ENCODE data around the gene TPPP2. TPM values are rescaled to one million over a fixed set of nuclear protein-coding genes. Genes with fewer than 3 reads are reported as not detected.

The TPPP2 gene
- total and polyA plus RNA-seq, 2 of the 4 experiments (the other 2 are of a cell fraction), result not detected

- TF ChIP-seq MXI1 (IDR thresholded peaks at IDR 0.05; ENCODE audit: borderline replicate concordance, low read depth, low read length), result no peak
These were observed 11.8 kb downstream of the TPPP2 start, which contains the start of gene RNASE7 (continued) for GRCh38 chr14:21041676-21042433.

GRCh38 chr14:21042918-21043317 lies 12.9 kb downstream of the TPPP2 start:
- dilution Hi-C loops (cut with HindIII; ENCODE audit: low sequenced_read_pairs, unreplicated experiment), result no loop called here
- no peak overlapping the region for H3K4ac ChIP-seq (ENCODE audit: low read depth, low read length)
- H4K20me1 ChIP-seq (ENCODE audit: insufficient read depth, low read length), result no peaks in the 10 kb centered on the region
- BruUV-seq (replicated peaks), result no TSS peak
- intact Hi-C loops (cut with micrococcal nuclease), result no loop called here
- no peak overlapping the region for H3K4me3 ChIP-seq (ENCODE audit: insufficient read depth, low read depth, low read length)
- H4K5ac ChIP-seq (ENCODE audit: low read depth, low read length), result no peak overlapping the region
- H2AK9ac ChIP-seq (replicated peaks; ENCODE audit: low read depth, low read length, poor library complexity), result no peak overlapping the region
- H4K8ac ChIP-seq (ENCODE audit: low read depth in 2 of 2, low read length in 2 of 2), result no peak overlapping the region
- no peaks in the 10 kb centered on the region for H3K9me1 ChIP-seq (ENCODE audit: insufficient read depth, low read length)
- no peak overlapping the region for H2AFZ ChIP-seq (replicated peaks; ENCODE audit: low read length, poor library complexity)
- ATAC-seq (ENCODE audit: low read depth) (no peak), DNase-seq (no peak)
- no peak overlapping the region for H3K18ac ChIP-seq (ENCODE audit: low read depth, low read length)
- POLR2A ChIA-PET (ENCODE audit: unreplicated experiment), result no interaction called here
- no peak overlapping the region for H2BK15ac ChIP-seq (ENCODE audit: low read depth, low read length)
- H3K27ac ChIP-seq (ENCODE audit: insufficient read depth, low read length), result no peak overlapping the region
- H3K4me1 ChIP-seq (ENCODE audit: control insufficient read depth, insufficient read depth, low read length), result peaks cover 2% of the 10 kb centered on the region; the same call in 1 of the 2 replicates
- no peak for TF ChIP-seq MAZ (IDR thresholded peaks at IDR 0.05; ENCODE audit: borderline replicate concordance, low read depth, low read length)
- no peak overlapping the region for H3K23ac ChIP-seq (ENCODE audit: low read depth, low read length)
- H3K9ac ChIP-seq (ENCODE audit: low read depth, low read length), result no peak overlapping the region
- no peak overlapping the region for H4K91ac ChIP-seq (ENCODE audit: insufficient read depth, low read depth, low read length)
- CTCF ChIA-PET, result no interaction called here
- H3K14ac ChIP-seq (replicated peaks; ENCODE audit: low read depth, low read length), result no peak overlapping the region
- H3K56ac ChIP-seq (ENCODE audit: extremely low read depth, insufficient read depth, low read length), result no peak overlapping the region
- 79% methylated on average over 5 of the region's 8 CpGs; no CpG with 5 or more reads in 1 of the 2 experiments for WGBS, 2 experiments (ENCODE audit: extremely low coverage in 2 of 2, insufficient read length in 1 of 2)
- H3K9me3 ChIP-seq (ENCODE audit: control insufficient read depth, insufficient read depth, low read length), result no peaks in the 10 kb centered on the region
- no peak overlapping the region for H2BK120ac ChIP-seq (ENCODE audit: low read depth, low read length)
- H3K79me1 ChIP-seq (ENCODE audit: low read depth in 1 of 2, low read length in 2 of 2), result no peaks in the 10 kb centered on the region
- no peak overlapping the region for H2AK5ac ChIP-seq (ENCODE audit: low read depth, low read length)
- no peak overlapping the region for H2BK5ac ChIP-seq (ENCODE audit: low read depth, low read length, poor library complexity, severe bottlenecking)
- in situ Hi-C loops (cut with MboI; ENCODE audit: low sequenced_read_pairs), result no loop called here
- H3K27me3 ChIP-seq (ENCODE audit: control insufficient read depth, insufficient read depth, low read length), result peaks cover 25% of the 10 kb centered on the region
- H3K36me3 ChIP-seq (ENCODE audit: control insufficient read depth, insufficient read depth, low read length), result no peaks in the 10 kb centered on the region
- H2BK20ac ChIP-seq (ENCODE audit: low read depth, low read length), result no peak overlapping the region
- H3K4me2 ChIP-seq (ENCODE audit: low read depth, low read length), result no peak overlapping the region

Data from IMR-90 (cell line).